Left ventricle myocardium superior (tissue), 1 donor: ENCODE data around the gene PPM1A. TPM values are rescaled to one million over a fixed set of nuclear protein-coding genes. Genes with fewer than 3 reads are reported as not detected.

Experiments used
- ATAC-seq: fragments of 200-7000 bp; cut with Tn5 transposase; one replicate; pipeline ENCODE4 v1.9.1; 2020; ENCODE audit warnings: mild to moderate bottlenecking, moderate library complexity
- DNase-seq: peaks from one replicate; pipeline ENCODE4 v3.0.0-alpha.2; 2020
- intact Hi-C: fragments of 100-400 bp; cut with micrococcal nuclease; formaldehyde crosslinking; loops from one replicate; pipeline ENCODE4 v1.11.0; 2022
- total RNA-seq: library from RNA; stranded (reverse); fragmentation: NEBNext Ultra II Directional; extraction: Animal tissue kit (Norgen Biotek cat#: 25700); gene quantifications from one replicate; pipeline ENCODE4 v1.2.1, GENCODE V29; 2021
- donor health status: DM: no; HTN: yes; CAD: no; lungs with severe emphysema.

PPM1A gene
- total RNA-seq, 1 donor from 2014 or later = 117 TPM

DNA sequence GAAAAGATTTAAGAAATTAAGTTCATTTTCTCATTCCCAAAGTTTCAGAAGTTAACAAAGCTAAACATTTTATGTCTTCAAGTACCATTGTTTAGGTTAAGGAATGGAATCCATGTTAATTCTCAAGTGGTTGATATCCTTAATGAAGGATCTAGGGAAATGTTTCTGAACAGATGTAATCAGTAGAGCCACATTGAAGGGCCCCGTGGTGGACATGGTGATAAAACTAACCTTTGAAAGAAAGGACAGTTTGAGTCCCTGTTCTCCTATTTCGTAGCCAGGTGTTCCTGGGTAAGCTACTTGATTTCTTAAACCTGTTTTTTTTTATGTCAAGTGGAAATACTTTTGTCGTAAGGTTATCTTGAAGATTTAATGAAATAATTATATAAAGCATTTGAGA lies 4.6 kb downstream of the PPM1A start:
- no peak for ATAC-seq
- DNase-seq = no peak
- intact Hi-C loops = no loop called here

DNA sequence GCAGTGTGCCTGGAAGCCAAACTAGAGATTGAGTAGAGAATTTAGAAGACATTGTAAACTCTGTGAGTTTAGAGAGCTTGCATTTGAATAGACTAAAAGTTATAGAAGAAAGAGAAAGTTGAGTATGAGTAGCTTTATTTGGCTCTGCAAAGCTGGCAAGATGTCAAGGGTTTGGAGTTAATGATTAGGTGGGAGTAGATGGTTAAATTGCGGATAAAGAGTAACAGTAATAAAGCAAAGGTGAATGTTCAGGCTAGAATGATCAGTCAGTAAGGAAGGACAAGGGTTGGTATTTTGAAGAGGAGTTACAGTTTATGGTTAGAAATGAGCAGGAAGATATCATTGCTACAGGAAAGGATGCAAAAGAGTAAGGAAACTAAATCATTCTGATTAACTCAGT lies 5.2 kb downstream of the PPM1A start:
- intact Hi-C loops = no loop called here
- no peak for ATAC-seq
- no peak for DNase-seq

DNA sequence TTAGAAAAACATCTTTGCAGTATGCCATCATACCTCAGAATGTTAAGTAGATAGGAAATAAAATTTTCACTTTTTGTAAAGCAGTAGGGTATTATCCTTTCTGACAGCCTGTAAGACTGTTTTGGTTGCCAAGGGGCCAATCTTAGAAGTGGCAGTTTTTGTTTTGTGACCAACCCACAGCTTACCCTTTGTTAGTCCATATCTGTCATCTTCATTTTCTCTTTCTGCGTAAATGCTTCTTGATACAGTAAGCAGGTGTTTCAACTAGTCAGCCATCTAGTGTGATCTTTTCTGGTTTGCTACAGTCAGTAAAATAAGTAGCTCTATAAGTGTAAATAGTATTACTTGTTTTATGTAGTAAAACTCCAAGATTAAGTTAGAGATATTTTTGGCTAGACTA lies 8.8 kb downstream of the PPM1A start:
- DNase-seq = no peak
- intact Hi-C loops = no loop called here
- no peak for ATAC-seq

DNA sequence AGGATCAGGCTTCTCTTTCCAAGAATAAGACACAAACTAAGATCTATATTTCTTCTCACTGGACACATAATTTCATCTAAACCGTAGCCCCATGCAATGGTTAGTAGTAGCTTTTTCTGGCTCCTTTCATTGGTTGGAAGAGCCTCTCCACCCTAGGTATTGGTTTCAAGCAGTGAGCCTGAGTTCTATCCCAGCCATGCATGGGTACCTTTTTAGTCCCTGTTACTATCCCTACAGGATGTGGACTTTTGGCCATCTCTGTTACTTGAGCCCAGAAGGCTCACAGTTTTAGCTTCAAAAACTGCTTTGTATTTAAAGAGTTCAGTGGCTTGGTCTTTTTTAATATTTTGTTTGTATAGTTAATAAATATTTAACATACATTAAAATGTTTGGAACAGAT lies 16.1 kb downstream of the PPM1A start:
- ATAC-seq (no peak), DNase-seq (no peak)
- intact Hi-C loops = no loop called here

DNA sequence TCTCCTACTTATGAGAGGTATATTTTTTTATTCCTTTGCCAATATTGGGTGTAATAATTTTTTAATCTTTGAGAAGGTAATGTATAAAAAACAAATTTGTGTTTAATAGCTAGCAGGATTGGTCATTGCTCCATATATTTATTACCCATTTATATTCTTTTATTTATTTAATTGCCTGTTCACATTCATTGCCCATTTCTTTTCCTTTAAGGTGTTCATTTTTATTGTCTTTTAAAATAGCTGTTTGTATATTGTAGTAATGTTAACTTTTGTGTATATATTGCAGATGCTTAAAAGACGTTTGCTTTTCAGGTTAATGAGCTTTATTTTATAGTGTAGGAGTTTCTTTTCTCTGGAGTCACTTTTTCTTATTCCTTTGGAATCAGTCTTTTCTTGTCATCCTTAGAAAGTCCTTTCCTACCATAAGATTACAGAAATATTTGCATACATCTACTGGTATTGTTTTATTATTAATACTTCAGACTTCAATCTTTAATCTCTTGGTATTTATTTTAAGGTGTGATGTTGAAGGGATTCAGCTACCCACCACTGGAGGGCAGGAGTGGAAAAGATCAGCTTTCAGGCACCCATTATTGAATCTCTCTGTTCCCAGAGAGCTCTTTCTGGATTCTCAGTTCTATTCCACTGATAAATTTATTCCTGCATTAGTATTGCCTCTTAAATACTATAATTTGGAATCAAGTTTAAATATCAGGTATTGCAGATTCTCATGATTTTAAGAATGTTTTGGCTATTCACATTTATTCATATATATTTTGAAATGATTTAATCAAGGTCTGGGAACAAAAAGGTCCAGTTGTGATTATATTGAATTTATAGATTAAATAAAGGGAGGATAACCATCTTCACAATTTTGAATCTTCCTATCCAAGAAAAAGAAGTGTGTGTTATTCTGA lies 17.3 kb downstream of the PPM1A start:
- ATAC-seq (no peak), DNase-seq (no peak)
- intact Hi-C loops = no loop called here

DNA sequence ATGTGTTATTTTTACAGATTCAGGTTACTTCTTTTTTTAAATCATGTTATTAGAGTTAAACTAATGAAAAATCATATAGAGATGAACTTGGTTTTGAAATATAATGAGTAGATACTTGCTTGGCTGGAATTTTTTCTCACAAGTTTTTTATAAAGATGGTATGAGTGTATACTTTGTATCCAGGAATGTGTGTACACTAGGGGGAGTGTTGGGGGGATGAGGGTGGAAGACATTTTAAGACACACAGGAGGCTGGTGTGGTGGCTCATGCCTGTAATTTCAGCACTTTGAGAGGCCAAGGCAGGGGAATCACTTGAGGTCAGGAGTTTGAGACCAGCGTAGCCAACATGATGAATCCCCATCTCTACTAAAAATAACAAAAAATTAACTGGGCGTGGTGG lies 23.2 kb downstream of the PPM1A start:
- no peak for ATAC-seq
- no peak for DNase-seq
- intact Hi-C loops = no loop called here

DNA sequence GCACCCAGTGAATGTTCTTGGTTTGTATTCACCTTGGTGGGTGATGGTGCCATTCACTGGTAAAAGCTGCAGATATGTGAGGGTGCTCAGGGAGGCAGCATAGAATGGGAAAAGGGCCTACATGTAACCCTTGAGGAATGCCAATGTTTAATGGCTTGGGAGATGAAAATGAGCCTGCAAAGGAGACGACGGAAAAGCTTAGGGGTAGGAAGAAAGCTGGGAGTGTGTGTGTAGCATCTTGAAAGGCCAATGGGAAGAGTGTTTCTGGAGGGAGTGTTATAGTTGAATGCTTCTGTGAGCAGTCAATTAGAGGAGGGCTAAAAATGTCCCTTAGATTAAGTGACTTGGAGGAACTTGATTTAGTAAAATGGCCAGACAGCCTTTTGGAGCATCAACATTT lies 24.9 kb downstream of the PPM1A start:
- ATAC-seq (no peak), DNase-seq (no peak)
- intact Hi-C loops = no loop called here

DNA sequence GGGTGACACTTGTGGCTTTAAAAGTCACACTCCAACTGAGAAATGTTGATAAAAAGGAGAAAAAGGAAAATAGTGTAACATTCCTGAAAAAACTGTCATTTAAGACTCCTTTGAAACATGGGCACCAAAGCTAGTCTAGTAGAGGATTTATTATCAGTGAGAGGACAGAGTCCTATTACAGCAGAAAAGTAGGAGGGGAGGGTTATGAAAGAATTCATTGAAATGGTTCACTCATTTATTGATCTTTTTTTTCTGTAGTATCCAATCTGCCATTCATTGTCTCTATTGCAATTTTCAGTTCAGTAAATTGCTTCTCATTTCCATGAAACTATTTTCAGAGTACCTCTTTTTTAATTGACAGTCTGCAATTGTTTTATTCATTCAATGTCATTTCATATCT lies 25.4 kb downstream of the PPM1A start:
- DNase-seq (no peak), ATAC-seq (no peak)
- intact Hi-C loops = no loop called here

DNA sequence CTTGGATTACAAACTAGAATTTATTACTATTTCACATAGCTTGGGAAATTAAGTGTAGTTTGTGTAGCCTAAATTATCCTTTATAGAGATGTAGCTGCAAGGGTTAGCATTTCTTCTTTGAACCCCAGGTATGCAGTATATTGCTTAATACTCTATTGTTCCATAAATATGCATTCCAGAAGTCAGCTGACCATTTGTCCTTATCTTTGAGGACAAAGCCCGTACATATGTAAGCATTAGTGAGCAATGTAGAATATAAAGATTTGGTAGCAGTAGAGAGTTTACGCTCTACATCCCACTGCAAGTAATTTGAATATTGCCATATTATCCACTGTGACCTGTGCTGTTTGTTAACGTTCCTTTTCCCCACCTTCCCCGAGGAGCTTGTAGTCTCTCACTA lies 26.9 kb downstream of the PPM1A start:
- ATAC-seq = no peak
- DNase-seq = no peak
- intact Hi-C loops = no loop called here

DNA sequence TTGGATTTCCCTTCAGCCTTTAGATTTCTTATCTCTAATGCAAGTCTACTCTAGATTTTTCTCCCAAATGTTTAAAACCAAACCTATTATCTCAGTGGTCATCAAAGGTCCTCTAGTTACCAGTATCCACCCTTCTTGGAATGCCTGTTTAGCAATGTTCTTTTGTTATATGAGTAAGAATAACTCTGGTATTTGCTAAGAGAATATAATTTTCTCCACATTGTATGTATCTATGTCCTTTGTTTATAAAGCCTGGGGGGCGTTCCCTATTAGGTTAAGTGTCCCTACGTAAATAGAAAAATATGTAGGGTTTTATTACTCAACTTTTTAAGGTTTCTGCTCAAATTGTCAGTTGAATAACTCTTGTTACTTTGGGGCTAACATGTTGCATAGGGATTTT lies 27.3 kb downstream of the PPM1A start:
- DNase-seq (no peak), ATAC-seq (no peak)
- intact Hi-C loops = no loop called here

DNA sequence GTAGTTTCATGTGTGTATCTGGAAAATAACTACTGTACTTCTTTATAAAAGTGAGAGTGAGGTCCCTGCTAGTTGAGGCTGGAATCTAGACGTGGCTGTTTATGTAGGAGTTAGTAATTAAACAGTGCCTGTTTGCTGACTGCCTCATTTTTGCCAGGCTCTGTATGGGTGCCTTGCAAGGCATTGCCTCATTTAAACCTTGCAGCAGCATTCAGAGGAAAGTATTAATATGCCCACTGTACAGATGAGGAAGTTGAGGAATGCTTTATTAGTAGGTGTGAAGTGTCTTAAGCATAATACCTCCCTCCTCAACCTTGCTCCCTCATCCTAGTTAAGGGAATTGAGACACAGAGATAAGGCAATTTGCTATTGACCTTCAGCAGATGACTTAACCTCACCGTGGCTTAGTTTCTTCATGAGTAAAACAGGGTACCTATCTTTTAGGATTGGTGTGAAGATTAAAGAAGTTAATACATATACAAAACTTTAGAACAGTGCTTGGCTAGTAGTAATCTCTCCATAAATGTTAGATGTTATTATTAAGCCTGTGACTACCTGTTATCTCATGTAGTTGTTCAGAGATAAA lies 28.7 kb downstream of the PPM1A start:
- intact Hi-C loops = no loop called here
- DNase-seq = no peak
- no peak for ATAC-seq

DNA sequence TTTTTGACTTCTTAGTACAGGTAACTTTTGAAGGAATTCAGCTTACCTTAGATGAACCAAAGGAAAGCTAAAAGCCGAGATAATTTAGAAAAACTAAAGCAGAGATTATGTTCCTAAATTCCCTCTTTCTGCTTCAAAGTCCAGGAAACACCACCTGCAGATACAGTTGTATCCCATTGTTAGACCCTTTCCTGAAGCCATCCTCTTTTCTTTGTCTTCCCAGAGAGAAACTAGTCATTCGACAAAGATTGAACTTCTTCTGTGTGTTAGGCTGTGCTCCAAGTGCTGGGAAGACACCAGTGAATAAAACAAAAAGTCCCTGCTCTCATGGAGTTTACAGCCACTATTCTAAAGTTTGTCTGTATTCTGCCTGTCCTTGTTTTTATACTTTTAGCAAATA lies 29.3 kb downstream of the PPM1A start:
- intact Hi-C loops = no loop called here
- ATAC-seq = no peak

DNA sequence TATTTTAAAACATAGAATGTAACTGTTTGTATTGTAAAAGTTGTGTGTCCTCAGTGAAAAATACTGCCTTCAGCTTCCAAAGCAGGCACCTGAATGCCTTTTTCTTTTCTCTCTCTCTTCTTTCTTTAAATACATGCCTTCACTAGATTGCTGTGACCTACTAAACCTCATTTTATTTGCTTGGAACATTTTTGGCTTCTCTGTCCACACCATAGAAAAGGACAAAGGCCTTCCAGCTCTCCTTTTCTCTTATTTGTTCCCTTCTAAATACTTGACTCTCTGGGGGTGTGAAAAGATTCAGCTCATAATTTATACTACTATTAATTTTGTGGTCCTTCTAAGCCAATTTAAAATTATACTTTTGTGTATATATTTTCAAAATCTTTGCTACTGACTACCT lies 38.4 kb downstream of the PPM1A start:
- intact Hi-C loops = no loop called here
- no peak for DNase-seq
- no peak for ATAC-seq

More for the DNA sequence above, 29.3 kb downstream of the PPM1A start:
- no peak for DNase-seq

DNA sequence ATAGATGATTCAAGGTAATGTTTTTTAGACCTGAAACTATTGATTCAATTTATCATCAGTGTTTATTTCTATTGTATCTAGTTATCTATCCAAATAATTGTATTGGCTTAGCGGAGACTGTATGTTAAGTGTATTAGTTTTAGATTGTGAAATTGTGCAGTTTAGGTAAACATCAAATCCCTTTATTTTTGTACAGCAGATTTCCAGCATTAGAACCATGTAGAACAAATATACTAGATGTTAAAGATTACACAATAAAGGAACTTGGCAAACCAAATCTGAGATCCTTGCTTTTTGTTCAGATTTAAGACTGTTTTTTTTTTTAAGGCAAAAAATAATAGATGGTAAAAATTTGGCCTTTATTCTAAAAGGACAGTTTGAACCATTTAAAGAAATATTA lies 39.3 kb downstream of the PPM1A start:
- DNase-seq = no peak
- no peak for ATAC-seq
- intact Hi-C loops = no loop called here

DNA sequence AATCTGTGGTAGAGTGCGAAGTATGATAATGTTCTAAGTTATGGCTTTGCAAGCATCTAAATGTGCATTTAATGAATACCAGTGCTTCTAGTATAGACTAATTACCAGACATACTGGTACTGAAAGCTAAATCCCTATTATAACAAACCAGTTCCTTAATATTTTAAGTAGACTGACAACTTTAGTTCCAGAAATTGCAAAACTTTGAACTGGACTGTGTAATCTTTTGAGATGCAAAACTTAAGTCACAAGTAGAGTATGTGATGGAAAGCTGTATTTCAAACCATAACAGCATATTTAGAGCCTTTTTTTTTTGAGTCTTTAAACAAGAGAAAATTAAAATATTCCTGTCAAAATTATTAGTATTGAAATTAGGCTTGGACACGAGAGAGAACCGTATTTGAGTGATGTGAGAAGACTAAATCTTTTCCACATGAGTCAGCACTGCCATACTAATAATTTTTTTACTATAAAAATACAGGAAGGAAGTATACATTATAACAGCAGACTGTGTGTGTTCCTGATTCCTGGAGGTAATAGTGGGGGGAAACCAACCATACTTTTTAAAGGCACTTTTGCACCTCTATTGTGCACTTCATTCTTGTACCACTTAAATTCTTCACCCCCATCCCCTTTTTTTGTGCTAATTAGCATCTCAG lies 45.5 kb downstream of the PPM1A start:
- ATAC-seq (no peak), DNase-seq (no peak)
- intact Hi-C loops = no loop called here

DNA sequence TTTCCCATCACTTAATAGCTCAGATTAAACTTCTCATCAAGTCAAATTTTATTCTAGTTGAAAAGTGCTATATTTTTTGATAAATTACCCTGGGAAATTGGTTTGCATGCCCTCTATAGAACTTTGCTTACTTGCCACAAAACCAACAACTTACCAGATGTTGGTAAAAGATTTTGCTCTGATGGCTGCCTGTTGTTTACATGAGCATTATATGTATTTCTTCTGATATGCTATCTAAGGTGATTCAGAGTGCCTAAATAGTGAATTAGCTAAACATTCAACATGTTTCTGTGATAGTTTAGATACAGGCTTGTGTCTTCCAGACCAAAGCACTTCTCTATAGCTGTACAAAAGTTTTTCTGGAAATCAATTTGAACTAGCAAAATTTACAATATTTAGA lies 51.0 kb downstream of the PPM1A start:
- no peak for ATAC-seq
- no peak for DNase-seq
- intact Hi-C loops = no loop called here

DNA sequence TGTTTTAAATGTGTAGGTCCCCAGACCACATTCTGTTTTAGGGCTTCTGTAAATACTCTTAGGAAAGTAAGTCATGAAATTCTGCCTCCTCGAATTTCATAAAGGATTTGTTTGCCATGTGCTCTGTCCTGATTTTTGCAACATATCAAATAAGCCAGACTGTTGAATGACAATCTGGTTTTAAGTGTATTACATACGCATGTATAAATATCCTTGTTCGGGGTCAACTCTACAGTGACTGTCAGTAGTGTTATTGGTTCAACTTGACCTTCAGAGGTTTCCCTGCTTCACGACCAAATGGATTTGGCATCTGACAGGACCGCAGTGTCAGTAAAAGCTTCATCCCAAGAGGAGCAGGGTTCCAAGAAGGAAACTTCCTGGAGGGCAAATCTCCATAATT lies 52.7 kb downstream of the PPM1A start:
- ATAC-seq = peak; percentile 3
- intact Hi-C loops = no loop called here
- DNase-seq = no peak

DNA sequence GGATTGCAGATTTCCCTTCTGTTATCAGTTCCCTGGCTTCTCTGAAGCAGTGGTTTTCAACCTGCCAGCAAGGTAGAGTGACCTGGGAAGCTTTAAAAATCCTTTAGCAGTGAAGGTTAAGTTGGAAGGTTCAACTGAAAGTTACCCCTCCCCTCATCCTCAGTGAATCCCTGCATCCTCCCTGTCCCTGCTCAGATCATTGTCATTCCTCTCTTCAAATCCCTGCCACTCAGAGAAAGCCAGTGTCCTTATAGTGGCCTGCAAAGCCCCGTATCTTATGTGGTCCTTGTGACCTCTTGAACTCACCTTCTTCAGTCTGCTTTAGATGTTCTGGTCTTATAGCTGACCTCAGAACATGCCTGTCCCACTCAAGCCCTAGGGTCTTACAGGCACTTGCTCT lies 53.6 kb downstream of the PPM1A start:
- intact Hi-C loops = no loop called here
- ATAC-seq (no peak), DNase-seq (no peak)

DNA sequence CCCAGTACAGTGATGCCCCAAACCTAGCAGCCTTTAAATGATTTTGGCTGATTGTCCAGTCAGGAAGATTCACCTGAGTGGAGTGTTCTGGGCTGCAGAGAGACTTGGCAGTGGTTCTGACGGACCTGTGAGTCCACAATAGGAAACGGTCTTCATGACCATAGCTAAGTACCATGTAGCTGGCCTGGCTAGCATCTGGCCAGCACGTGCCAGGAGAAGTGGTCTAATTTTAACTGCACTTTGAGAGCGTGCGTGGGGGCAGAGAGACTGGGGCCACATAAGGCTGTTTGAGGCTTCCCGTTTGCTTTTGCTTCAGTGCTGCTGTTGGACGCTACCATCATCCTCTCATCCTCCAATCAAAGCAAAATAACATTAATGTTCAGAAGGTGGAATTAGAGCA lies 54.7 kb downstream of the PPM1A start:
- intact Hi-C loops = no loop called here
- ATAC-seq (peak; percentile 96), DNase-seq (peak; percentile 75)

DNA sequence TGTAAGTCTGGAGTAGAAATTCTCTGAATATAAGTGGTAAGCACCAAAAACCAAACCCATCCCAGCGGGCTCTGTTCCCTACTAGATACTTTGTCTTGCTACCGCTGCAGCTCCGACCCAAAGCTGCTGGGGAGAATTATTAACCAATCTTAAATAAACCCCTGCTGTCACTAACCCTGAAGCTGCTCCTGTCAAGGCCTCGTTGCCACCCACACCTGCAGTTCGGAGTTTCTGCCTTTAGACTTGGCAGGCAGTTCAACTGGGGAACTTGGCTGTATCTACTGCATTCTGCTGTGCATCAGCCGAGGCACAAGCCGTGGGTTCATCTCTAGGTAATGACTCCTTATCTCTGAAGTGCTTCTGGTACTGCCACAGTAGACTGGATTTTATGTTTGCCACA lies 55.5 kb downstream of the PPM1A start:
- intact Hi-C loops = no loop called here
- ATAC-seq (peak; percentile 83), DNase-seq (peak; percentile 48)
